Trophoblast cell (in vitro differentiated cells and primary cell): Measurements from ENCODE around the gene DYNAP.

Experiments
- DNase-seq, 2 donors: peaks; one replicate each; pipeline ENCODE4 v3.0.0-alpha.2; 2016
- H2AFZ ChIP-seq: 2 replicates; pipeline ENCODE4 v1.6.1; 2013; ENCODE audit warnings: low read length, moderate library complexity, mild to moderate bottlenecking; ENCODE audit not compliant: insufficient read depth, poor library complexity
- H2AK5ac ChIP-seq: 2 replicates; pipeline ENCODE4 v1.6.1; 2013; ENCODE audit warnings: mild to moderate bottlenecking, low read length
- H2BK120ac ChIP-seq: 2 replicates; pipeline ENCODE4 v1.6.1; 2013; ENCODE audit warnings: low read length, mild to moderate bottlenecking, moderate library complexity; ENCODE audit not compliant: insufficient read depth, poor library complexity
- H2BK12ac ChIP-seq: 2 replicates; pipeline ENCODE4 v1.6.1; 2013; ENCODE audit warnings: mild to moderate bottlenecking, low read length, moderate library complexity
- H2BK5ac ChIP-seq: 2 replicates; pipeline ENCODE4 v1.6.1; 2013; ENCODE audit warnings: low read length, low read depth, moderate library complexity, mild to moderate bottlenecking; ENCODE audit not compliant: poor library complexity
- H3K14ac ChIP-seq: 2 replicates; pipeline ENCODE4 v1.6.1; 2013; ENCODE audit warnings: mild to moderate bottlenecking, low read length
- H3K18ac ChIP-seq: 2 replicates; pipeline ENCODE4 v1.6.1; 2013; ENCODE audit warnings: mild to moderate bottlenecking, low read length
- H3K23ac ChIP-seq: 2 replicates; pipeline ENCODE4 v1.6.1; 2013; ENCODE audit warnings: low read length
- H3K27ac ChIP-seq: 2 replicates; pipeline ENCODE4 v1.5.1; 2013; ENCODE audit warnings: low read depth, mild to moderate bottlenecking, inconsistent platforms, low read length, moderate library complexity
- H3K27me3 ChIP-seq: 2 replicates; pipeline ENCODE4 v1.6.1; 2013; ENCODE audit warnings: inconsistent platforms, mild to moderate bottlenecking, low read length, moderate library complexity; ENCODE audit not compliant: insufficient read depth
- H3K36me3 ChIP-seq, 2 experiments: 1 replicate in 1 of 2; 2 replicates in 1 of 2; pipeline ENCODE4 v1.6.1; 2013; ENCODE audit warnings: low read length in 2 of 2, mild to moderate bottlenecking in 2 of 2, moderate library complexity in 1 of 2; ENCODE audit not compliant: insufficient read depth in 2 of 2, control insufficient read depth in 1 of 2
- H3K4ac ChIP-seq: 2 replicates; pipeline ENCODE4 v1.6.1; 2013; ENCODE audit warnings: low read depth, mild to moderate bottlenecking, low read length, moderate library complexity
- H3K4me1 ChIP-seq, 2 experiments: 1 replicate in 1 of 2; 2 replicates in 1 of 2; pipeline ENCODE4 v1.6.1; 2013; ENCODE audit warnings: low read length in 2 of 2, mild to moderate bottlenecking in 2 of 2, moderate library complexity in 1 of 2; ENCODE audit not compliant: insufficient read depth in 2 of 2, control insufficient read depth in 1 of 2
- H3K4me2 ChIP-seq: 2 replicates; pipeline ENCODE4 v1.6.1; 2013; ENCODE audit warnings: inconsistent platforms, mild to moderate bottlenecking, low read length, moderate library complexity
- H3K4me3 ChIP-seq: 2 replicates; pipeline ENCODE4 v1.5.1; 2013; ENCODE audit warnings: mild to moderate bottlenecking, low read depth, low read length, inconsistent platforms
- H3K79me1 ChIP-seq: one replicate; pipeline ENCODE4 v1.6.1; 2013; ENCODE audit warnings: low read length
- H3K79me2 ChIP-seq: 2 replicates; pipeline ENCODE4 v1.6.1; 2013; ENCODE audit warnings: low read length, mild to moderate bottlenecking; ENCODE audit not compliant: control insufficient read depth, insufficient read depth, poor library complexity
- H3K9ac ChIP-seq: 2 replicates; pipeline ENCODE4 v1.6.1; 2013; ENCODE audit warnings: mild to moderate bottlenecking, low read length
- H3K9me3 ChIP-seq: 2 replicates; pipeline ENCODE4 v1.6.1; 2013; ENCODE audit warnings: low read depth, mild to moderate bottlenecking, control low read depth, inconsistent platforms, low read length; ENCODE audit not compliant: insufficient read depth
- H4K12ac ChIP-seq: 2 replicates; pipeline ENCODE4 v1.6.1; 2013; ENCODE audit warnings: low read depth, mild to moderate bottlenecking, low read length, moderate library complexity
- H4K8ac ChIP-seq: 2 replicates; pipeline ENCODE4 v1.6.1; 2013; ENCODE audit warnings: low read depth, mild to moderate bottlenecking, low read length, moderate library complexity
- H4K91ac ChIP-seq: one replicate; pipeline ENCODE4 v1.6.1; 2013; ENCODE audit warnings: low read depth, mild to moderate bottlenecking, low read length, moderate library complexity
- WGBS: extraction: QIAGEN DNeasy Blood & Tissue Kit; methylation state at CpG from one replicate; pipeline ENCODE4 v1.1.7; 2013; ENCODE audit warnings: missing lambda C conversion rate; ENCODE audit not compliant: insufficient read length, insufficient coverage; ENCODE audit errors: extremely low coverage; 5-methylcytosine and 5-hydroxymethylcytosine counted together

Gene DYNAP

DNA sequence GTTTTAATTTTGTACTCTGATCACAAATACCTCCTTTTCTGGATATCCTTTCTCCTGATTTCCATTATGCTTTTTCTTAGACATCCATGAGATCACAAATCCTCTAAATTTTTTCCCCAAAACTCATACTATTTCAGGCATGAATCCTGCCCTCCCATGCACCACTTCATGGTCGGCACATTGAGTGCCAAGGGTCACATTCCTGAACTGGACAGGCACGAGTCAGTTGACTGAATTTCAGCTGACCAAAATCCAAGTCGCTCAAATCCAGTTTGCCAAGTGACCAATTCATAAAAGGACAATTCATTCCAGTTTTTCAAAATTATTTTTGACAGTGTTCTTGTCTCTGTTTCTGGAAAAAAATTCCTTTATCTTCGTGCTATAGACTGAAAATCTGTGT lies 22.1 kb downstream of the DYNAP start:
- H2BK120ac ChIP-seq, result no peak overlapping the region
- no peak overlapping the region for H3K9ac ChIP-seq
- no peak overlapping the region for H2AFZ ChIP-seq
- H3K18ac ChIP-seq, result no peak overlapping the region
- H3K14ac ChIP-seq, result no peak overlapping the region
- no peaks in the 10 kb centered on the region for H3K79me2 ChIP-seq
- no peak overlapping the region for H4K91ac ChIP-seq
- no peaks in the 10 kb centered on the region for H3K36me3 ChIP-seq
- H2BK5ac ChIP-seq, result no peak overlapping the region
- no peak overlapping the region for H2BK12ac ChIP-seq
- no CpG with 5 or more reads among the region's 4 CpGs for WGBS
- no peak overlapping the region for H4K8ac ChIP-seq
- H3K27me3 ChIP-seq, result no peaks in the 10 kb centered on the region
- no peak overlapping the region for H3K4me3 ChIP-seq
- DNase-seq, result peak in 1 of 2 donors; percentile 27
- no peak overlapping the region for H4K12ac ChIP-seq
- no peak overlapping the region for H3K23ac ChIP-seq
- H2AK5ac ChIP-seq, result no peak overlapping the region
- peaks cover 2% of the 10 kb centered on the region for H3K9me3 ChIP-seq
- no peaks in the 10 kb centered on the region for H3K79me1 ChIP-seq
- H3K4me2 ChIP-seq, result no peak overlapping the region
- H3K4ac ChIP-seq, result no peak overlapping the region
- no peaks in the 10 kb centered on the region for H3K4me1 ChIP-seq
- no peak overlapping the region for H3K27ac ChIP-seq

DNA sequence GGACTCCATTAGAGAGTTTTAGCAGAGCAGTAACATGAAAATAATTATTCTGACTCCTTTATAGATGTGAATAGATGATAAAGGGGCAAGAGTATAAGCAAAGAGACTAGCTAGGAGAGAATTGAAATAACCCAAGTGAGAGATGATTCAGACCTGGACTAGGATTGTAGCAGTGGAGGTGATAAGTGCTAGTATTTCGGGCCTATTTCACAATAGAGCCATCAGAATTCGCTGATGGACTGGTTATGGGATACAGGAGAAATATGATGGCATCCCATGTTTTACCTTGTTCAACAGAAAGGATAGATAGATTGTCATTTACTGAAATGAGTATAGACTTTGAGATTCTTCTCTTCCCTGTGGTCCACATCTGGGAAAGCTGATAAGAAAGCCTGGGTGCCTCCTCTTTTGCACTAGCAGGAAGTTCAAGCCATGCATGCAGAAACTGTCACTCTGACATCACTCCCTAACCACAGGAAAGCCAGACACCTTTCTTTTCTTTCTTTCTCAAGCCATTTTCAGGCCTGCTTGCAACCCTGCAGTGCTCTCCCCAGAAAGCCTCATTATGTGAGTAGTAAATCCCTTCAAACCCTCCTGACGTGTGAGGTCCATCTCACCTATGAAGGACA lies 25.3 kb downstream of the DYNAP start:
- no peak overlapping the region for H3K27ac ChIP-seq
- no peak overlapping the region for H2BK12ac ChIP-seq
- no peak overlapping the region for H3K23ac ChIP-seq
- no peak overlapping the region for H3K9ac ChIP-seq
- no peak overlapping the region for H4K12ac ChIP-seq
- no peak overlapping the region for H3K4ac ChIP-seq
- H2AK5ac ChIP-seq, result no peak overlapping the region
- WGBS, result no CpG with 5 or more reads among the region's 3 CpGs
- H3K27me3 ChIP-seq, result no peaks in the 10 kb centered on the region
- H3K79me2 ChIP-seq, result no peaks in the 10 kb centered on the region
- no peak overlapping the region for H3K4me3 ChIP-seq
- no peaks in the 10 kb centered on the region for H3K4me1 ChIP-seq
- H2BK5ac ChIP-seq, result no peak overlapping the region
- no peak overlapping the region for H2BK120ac ChIP-seq
- peak in 1 of 2 donors; percentile 39 for DNase-seq
- H4K8ac ChIP-seq, result no peak overlapping the region
- peaks cover 2% of the 10 kb centered on the region for H3K9me3 ChIP-seq
- no peak overlapping the region for H3K18ac ChIP-seq
- H3K79me1 ChIP-seq, result no peaks in the 10 kb centered on the region
- no peaks in the 10 kb centered on the region for H3K36me3 ChIP-seq
- H3K4me2 ChIP-seq, result no peak overlapping the region
- H4K91ac ChIP-seq, result no peak overlapping the region
- no peak overlapping the region for H3K14ac ChIP-seq
- no peak overlapping the region for H2AFZ ChIP-seq

DNA sequence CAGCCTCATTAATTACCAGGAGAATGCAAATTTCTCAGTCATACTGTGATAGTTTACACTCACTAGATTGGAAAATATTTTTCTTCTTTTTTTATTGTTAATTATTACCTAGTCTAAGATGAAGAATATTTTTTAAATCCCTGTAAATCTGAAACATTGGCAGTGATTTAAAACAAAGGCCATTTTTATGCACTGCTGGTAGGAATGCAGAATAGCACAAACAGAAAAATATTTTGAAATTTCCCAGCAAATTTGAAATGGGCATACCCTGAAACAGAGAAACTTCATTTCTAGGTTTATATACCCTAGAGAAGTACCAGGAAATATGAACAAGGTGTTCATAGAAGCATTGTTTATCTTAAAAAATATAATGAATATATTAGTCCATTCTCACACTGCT lies 31.0 kb downstream of the DYNAP start:
- Histone ChIP-seq H2BK12ac (no peak overlapping the region), H3K4me2 (no peak overlapping the region), H3K36me3 (no peaks in the 10 kb centered on the region), H3K23ac (no peak overlapping the region), H3K4ac (no peak overlapping the region), H2AK5ac (no peak overlapping the region), H3K27me3 (no peaks in the 10 kb centered on the region), H3K9ac (no peak overlapping the region), H3K14ac (no peak overlapping the region), H2BK120ac (no peak overlapping the region), H4K12ac (no peak overlapping the region), H3K4me1 (no peaks in the 10 kb centered on the region), H4K91ac (no peak overlapping the region), H3K27ac (no peak overlapping the region), H3K79me2 (no peaks in the 10 kb centered on the region), H4K8ac (no peak overlapping the region), H2AFZ (no peak overlapping the region), H3K79me1 (no peaks in the 10 kb centered on the region), H3K4me3 (no peak overlapping the region), H3K18ac (no peak overlapping the region), H3K9me3 (peaks cover 2% of the 10 kb centered on the region), H2BK5ac (no peak overlapping the region)
- peak in 1 of 2 donors; percentile 17 for DNase-seq

DNA sequence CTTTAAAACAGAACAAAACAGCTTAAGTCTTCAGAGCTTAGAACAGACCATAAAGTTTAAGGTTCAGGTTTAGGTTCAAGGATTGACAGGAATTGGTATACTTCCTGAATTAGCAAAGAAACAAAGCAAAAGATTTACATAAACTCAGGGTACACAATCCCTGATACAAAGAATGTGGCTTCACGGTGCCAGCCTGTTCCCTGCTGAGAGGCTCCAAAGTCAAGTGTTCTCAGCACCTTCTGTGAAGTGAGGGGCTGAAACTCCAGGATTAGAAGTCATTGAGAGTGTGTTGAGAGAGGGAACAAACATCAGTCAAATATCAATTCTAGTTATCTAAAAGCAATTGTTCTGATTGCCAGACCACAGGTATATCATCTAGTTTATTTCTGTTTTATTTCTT lies 35.7 kb downstream of the DYNAP start:
- H2BK120ac ChIP-seq, result no peak overlapping the region
- H3K9me3 ChIP-seq, result peaks cover 2% of the 10 kb centered on the region
- no peak overlapping the region for H4K12ac ChIP-seq
- no peak overlapping the region for H3K4ac ChIP-seq
- no peak overlapping the region for H3K18ac ChIP-seq
- no peak overlapping the region for H3K14ac ChIP-seq
- no CpG with 5 or more reads among the region's 1 CpG for WGBS
- DNase-seq, result no peak
- H2BK12ac ChIP-seq, result no peak overlapping the region
- no peaks in the 10 kb centered on the region for H3K79me1 ChIP-seq
- no peak overlapping the region for H2AFZ ChIP-seq
- H3K79me2 ChIP-seq, result no peaks in the 10 kb centered on the region
- no peak overlapping the region for H3K27ac ChIP-seq
- no peak overlapping the region for H3K23ac ChIP-seq
- no peak overlapping the region for H3K4me2 ChIP-seq
- H2AK5ac ChIP-seq, result no peak overlapping the region
- H3K4me3 ChIP-seq, result no peak overlapping the region
- H4K91ac ChIP-seq, result no peak overlapping the region
- H3K9ac ChIP-seq, result no peak overlapping the region
- H3K4me1 ChIP-seq, result no peaks in the 10 kb centered on the region
- no peaks in the 10 kb centered on the region for H3K36me3 ChIP-seq
- no peak overlapping the region for H2BK5ac ChIP-seq
- no peak overlapping the region for H4K8ac ChIP-seq
- H3K27me3 ChIP-seq, result no peaks in the 10 kb centered on the region
